Measurements from ENCODE around the gene CSF2RB.
A peak's percentile ranks its signal among the peaks of the same experiment; 100 is the strongest.

The CSF2RB gene

DNA sequence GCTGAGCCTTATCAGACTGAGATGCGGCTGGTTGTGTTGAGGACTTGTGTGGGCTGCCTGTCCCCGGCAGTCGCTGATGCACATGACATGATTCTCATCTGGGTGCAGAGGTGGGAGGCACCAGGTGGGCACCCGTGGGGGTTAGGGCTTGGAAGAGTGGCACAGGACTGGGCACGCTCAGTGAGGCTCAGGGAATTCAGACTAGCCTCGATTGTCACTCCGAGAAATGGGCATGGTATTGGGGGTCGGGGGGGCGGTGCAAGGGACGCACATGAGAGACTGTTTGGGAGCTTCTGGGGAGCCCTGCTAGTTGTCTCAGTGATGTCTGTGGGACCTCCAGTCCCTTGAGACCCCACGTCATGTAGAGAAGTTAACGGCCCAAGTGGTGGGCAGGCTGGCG, 25.5 kb downstream of the CSF2RB start:
- DNase-seq = no peak

GRCh38 chr22:36940676-36941075, 27.2 kb downstream of the CSF2RB start:
- DNase-seq = no peak

DNA sequence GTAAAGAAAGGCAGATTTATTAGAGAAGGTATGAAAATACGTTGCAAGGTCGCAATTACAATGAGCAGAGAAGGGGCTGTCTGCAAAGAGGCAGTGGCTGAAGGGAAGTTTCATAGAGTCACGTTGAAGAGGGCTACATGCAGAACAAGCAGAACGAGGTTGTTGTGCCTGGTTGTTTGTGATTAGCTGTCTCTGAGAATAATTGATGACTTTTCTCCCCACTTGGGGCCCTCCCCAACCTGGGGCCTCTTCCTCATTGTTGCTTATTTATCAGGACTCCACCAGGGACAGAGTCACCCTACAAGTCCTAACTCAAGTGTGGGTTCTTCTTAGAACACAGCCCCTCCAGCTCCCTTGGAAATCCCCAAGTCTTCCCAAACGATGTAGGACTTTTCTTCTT, 29.1 kb downstream of the CSF2RB start:
- DNase-seq = no peak

GRCh38 chr22:36946421-36947158, 33.2 kb downstream of the CSF2RB start:
- no peak for DNase-seq

GRCh38 chr22:36948273-36949225, 35.1 kb downstream of the CSF2RB start:
- no peak for DNase-seq

- DNase-seq = no peak
Observed at GRCh38 chr22:36950797-36951590, 37.6 kb downstream of the CSF2RB start.

GRCh38 chr22:36951746-36952145, 38.3 kb downstream of the CSF2RB start:
- no peak for DNase-seq

GRCh38 chr22:36953239-36954080, 40.0 kb downstream of the CSF2RB start:
- DNase-seq = no peak

- no peak for DNase-seq
Observed at GRCh38 chr22:36954251-36955014, 41.0 kb downstream of the CSF2RB start.

GRCh38 chr22:36955691-36956090, 42.3 kb downstream of the CSF2RB start:
- DNase-seq = no peak

GRCh38 chr22:36958366-36958765, 44.9 kb downstream of the CSF2RB start:
- DNase-seq = no peak

- no peak for DNase-seq
Observed at GRCh38 chr22:36961626-36962025, 48.2 kb downstream of the CSF2RB start.

DNA sequence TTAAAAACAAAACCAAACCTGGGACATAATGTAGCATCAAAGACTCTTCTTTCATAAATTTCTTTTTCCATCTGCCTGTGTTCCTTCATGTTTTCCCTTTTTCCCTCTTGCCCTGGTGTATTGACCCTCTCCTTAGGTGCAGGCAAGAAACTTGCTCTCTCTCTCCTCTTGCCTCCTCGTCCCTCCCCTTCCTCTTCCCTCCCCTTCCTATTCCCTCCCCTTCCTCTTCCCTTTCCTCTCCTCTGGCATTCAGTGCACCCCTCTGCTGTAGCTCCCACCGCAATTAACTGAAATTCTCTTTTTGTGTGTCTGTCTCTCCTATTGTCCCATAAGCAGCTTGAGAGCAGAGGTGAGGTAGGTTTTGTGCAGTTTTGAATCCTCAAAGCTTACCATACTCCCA, 49.9 kb downstream of the CSF2RB start:
- peak; percentile 12 to 20 for DNase-seq

DNA sequence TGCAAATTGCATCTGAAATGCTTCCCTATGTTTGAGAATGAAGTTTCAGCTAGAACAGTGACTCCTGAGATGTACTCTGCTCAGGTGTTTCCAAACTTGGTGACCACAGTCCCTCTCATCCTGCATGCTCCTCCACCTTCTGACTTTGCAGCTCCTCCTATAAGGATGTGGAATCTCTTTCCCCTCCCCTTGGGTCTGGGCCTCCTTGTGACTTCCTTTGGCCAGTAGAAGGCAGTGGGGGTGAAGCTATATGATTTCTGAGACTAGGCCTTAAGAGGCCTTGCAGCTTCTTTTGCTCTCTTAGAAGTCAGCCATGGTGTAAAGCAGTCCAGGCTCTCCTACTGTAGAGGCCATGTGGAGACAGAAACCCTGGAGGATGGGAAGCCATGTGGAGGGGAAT, 50.7 kb downstream of the CSF2RB start:
- DNase-seq = peak; percentile 22 to 42

- DNase-seq = peak; percentile 26 to 27
Observed at GRCh38 chr22:36965696-36966095, 52.3 kb downstream of the CSF2RB start.

DNA sequence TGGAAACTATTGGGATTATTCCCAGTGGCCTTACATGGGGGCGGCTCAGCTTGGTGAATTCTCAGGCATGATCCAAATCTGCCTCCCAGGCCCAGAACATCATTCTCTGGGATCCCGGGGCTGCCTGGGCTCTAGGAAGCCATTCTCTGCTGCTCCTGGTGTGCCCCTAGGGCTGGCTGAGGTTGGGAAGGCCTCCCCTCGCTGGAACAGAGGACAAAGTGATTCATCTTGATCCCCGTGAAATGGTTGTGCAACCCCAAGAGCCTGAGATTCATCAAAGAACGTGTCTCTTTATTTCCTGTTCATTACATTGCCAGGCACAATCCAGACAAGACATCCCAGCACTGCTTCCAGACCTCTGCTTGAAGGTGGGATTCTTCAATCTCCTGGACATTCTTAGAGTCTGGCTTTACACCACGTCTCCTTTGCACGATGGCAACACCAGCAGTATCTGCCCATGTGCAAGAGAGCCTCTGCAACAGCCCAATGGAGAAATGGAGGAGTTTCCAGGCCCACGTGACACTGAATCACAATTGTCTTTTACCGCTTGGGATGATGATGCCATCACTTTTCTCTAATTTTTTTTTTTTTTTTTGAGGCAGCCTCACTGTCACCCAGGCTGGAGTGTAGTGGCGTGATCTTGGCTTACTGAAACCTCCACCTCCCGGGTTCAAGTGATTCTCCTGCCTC, 53.6 kb downstream of the CSF2RB start:
- DNase-seq = no peak

DNA sequence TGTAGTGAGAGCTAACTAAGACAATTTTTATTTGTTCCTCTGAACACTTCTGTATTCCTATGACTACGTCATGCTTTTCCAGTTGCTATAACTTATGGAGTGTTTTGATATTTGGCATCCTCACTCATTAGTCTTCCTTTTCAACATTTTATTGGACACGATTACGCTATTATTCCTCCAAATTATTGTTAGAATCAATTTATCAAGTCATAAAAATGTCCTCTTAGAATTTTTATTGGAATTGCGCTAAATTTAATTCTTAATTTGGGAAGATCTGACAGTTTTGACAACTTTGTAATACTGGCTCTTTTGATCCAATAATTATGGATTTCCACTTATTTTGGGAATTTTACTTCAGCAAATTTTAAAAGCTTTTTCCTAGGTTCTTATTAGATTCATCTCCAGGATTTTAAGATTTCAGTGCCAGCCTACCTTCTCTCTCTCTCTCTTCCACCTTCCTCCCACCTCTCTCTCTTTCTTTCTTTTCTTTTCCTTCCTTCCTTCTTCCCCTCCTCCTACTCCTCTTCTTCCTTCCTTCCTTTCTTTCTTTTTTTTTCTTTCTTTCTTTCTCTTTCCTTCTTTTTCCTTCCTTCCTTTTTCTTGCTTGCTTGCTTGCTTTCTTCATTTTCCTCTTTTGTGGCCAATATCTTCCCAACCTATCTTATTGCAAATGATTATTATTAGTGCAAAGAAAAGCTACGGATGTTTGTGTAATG, 55.0 kb downstream of the CSF2RB start:
- no peak for DNase-seq

DNA sequence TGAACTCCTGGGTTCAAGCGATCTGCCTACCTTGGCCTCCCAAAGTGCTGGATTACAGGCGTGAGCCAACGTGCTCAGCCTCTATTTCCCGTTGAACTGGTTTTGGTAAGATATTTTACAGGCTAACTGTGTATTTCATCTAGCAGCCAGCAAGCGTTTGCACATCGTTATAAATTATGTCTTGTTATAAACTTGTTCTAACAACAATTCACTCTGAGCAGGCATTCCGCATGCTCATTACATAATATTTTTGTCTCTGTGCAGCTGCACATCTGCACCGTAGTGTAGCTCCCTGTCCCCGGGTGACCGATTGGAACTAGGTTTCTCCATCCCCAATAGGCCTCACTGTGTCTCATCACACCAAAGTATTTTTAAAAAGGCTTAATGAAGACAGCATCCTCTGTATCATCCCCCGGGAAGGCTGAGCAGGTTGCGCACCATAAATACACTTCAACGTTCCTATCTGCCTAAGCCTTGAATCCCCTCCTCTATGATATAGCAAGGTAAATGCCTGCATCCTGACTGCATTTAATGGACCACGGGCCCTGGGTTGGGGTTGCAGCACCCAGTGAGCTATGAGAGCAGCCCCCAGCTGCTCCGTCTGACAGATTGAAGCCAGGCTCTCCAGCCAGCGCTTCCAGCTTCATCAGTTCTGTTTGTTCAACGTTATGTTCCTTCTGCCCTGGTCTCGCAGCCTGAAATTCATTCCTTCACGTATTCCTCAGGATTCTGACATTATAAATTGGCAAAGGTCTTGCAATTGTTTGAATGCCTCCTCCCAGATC, 58.1 kb downstream of the CSF2RB start:
- no peak for DNase-seq

DNA sequence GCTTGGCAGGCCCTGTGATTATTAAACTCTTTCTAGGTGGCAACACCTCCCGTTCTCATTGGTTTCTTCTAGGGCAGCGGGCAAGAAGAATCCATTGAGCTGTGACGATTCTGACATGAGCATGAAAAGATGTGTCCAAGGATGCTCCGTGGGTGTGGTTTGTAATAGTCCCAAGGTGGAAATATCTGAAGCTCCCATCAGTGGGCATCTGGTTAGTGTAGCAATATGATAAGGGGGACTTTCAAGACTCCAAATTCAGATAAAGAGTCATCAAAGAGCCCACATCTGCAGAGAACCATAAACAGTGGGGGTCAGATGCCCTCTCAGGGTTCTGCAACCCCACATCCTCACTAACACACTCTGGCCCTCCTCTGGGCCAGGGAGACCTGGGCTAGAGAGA, 63.2 kb downstream of the CSF2RB start:
- DNase-seq = no peak
